ENCODE results near the gene RPS21. TPM values are rescaled to one million over a fixed set of nuclear protein-coding genes. Genes with fewer than 3 reads are reported as not detected.

The RPS21 gene
- total and polyA plus RNA-seq, 12 donors: 438 to 4,794 (median 1,602) TPM

DNA sequence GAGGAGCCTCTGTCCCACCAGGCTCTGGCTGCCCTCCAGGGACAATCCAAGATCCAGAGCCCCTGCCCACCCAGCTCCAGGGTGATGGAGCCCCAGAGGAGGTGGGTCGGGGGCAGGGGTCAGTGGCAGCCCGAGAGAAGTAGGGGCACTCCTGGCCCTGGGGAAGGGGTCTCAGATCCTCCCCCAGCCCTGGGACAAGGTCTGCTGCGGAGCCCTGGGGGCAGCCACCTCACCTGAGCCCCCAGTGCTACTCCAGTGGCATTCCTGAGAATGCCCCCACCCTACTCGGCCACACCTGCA, 17.1 kb upstream of the RPS21 start:
- H3K4me1 ChIP-seq (replicated peaks in 1 of 2): peaks cover 54 to 55% of the 10 kb centered on the region in 2 donors
- no peak for DNase-seq
- H3K36me3 ChIP-seq (replicated peaks in 1 of 2): no peaks in the 10 kb centered on the region
- intact Hi-C loops (cut with DNase I): loop anchor here in 1 of 2 donors (5.0 to 10.0 kb wide), 2 partner anchors 67 to 355 kb away; partner anchors contain the start of gene ADRM1
- no peak for TF ChIP-seq POLR2A (IDR thresholded peaks at IDR 0.05)
- TF ChIP-seq CTCF (IDR thresholded peaks at IDR 0.05): no peak
- H3K4me3 ChIP-seq: no peak overlapping the region
- H3K27me3 ChIP-seq: no peaks in the 10 kb centered on the region
- H3K27ac ChIP-seq: peak overlapping the region; percentile 41 to 94 (median 64)
- WGBS, 4 donors: 20 to 60% (median 58%) methylated on average over 1 to 4 of the region's 4 CpGs; no CpG with 5 or more reads in 1 of the 4 donors
- H3K9me3 ChIP-seq (replicated peaks in 1 of 3): no peaks in the 10 kb centered on the region

DNA sequence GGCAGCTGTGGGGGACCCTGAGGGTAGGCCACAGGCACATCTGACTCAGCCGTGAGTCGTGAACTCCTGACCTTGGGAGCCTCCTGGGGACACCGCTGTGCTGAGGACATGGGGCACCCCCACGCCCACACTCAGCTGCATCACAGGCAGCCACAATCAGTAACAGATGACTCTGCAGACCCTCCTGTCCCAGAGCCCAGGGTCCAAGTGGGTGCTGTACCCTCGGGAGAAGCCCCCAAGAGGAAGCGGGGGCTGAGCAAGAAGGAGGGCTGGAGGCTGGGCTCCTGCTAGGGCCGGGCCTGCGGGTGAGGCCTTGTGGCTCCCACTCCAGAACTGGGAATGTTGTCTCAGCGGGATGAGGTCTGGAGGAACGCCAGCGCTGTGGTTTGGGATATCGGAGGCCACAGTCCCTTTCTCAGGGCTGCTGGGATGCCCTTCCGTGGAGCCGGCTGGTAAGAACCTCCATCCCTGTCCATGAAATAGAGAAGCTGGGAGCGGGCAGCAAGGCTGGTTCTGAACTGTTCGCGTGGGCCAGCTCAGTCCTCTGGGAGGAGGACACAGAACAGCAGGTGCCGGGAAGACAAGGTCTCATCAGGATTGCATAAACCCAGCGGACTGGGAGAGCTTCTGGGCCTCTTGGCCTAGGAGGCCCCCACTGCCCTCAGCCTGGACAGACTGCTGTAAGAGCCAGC, 16.6 kb upstream of the RPS21 start:
- Histone ChIP-seq H3K9me3 (replicated peaks in 1 of 3) (no peaks in the 10 kb centered on the region), H3K4me3 (no peak overlapping the region), H3K36me3 (replicated peaks in 1 of 2) (no peaks in the 10 kb centered on the region), H3K27ac (peak overlapping the region; percentile 41 to 94 (median 64)), H3K27me3 (no peaks in the 10 kb centered on the region), H3K4me1 (replicated peaks in 1 of 2) (peaks cover 49 to 50% of the 10 kb centered on the region in 2 donors)
- 46 to 53% (median 51%) methylated on average over 11 to 19 of the region's 19 CpGs for WGBS, 4 donors
- DNase-seq: peak in 5 of 7 donors; percentile 54 to 77 (median 65)
- intact Hi-C loops (cut with DNase I): loop anchor here in 1 of 2 donors (10.0 kb wide), 1 partner anchor 355 kb away; no protein-coding TSS in a partner anchor
- TF ChIP-seq CTCF (IDR thresholded peaks at IDR 0.05) (no peak), POLR2A (IDR thresholded peaks at IDR 0.05) (no peak)

GRCh38 chr20:62370807-62371587, 15.9 kb upstream of the RPS21 start:
- 32 to 82% (median 80%) methylated on average over 3 to 18 of the region's 18 CpGs for WGBS, 4 donors
- H3K27me3 ChIP-seq: no peaks in the 10 kb centered on the region
- intact Hi-C loops (cut with DNase I): loop anchor here in 1 of 2 donors (10.0 kb wide), 1 partner anchor 356 kb away; no protein-coding TSS in a partner anchor
- peak overlapping the region; percentile 41 to 94 (median 64) for H3K27ac ChIP-seq
- H3K4me3 ChIP-seq: no peak overlapping the region
- peaks cover 42 to 44% of the 10 kb centered on the region in 2 donors for H3K4me1 ChIP-seq (replicated peaks in 1 of 2)
- H3K9me3 ChIP-seq (replicated peaks in 1 of 3): no peaks in the 10 kb centered on the region
- DNase-seq: no peak
- no peaks in the 10 kb centered on the region for H3K36me3 ChIP-seq (replicated peaks in 1 of 2)
- TF ChIP-seq POLR2A (IDR thresholded peaks at IDR 0.05): no peak
- no peak for TF ChIP-seq CTCF (IDR thresholded peaks at IDR 0.05)

DNA sequence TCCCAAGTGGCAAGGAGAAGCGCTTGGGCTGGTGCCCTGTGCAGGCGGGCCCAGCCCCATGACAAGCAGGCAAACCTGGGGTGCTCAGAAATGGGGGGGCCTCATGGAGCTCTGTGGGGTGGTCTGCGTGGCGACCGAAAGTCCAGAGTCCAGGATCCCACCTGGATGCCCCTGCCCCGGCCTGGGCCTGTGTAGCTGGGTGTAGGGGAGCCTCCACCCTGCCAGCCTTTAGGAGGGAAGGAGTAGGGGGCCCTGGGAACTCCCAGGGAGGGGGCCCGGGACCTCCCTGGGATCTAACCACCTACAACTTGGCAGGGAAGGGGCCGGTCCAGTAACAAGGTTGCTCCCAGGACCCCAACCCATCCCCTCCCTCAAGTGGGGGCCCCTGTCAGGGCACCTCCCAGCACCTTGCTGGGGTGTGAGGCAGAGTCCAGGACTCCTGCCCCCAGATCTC, 15.3 kb upstream of the RPS21 start:
- no peak for TF ChIP-seq POLR2A (IDR thresholded peaks at IDR 0.05)
- H3K36me3 ChIP-seq (replicated peaks in 1 of 2): no peaks in the 10 kb centered on the region
- 93 to 100% (median 97%) methylated on average over 4 to 8 of the region's 8 CpGs; no CpG with 5 or more reads in 1 of the 4 donors for WGBS, 4 donors
- intact Hi-C loops (cut with DNase I): loop anchor here in 1 of 2 donors (10.0 kb wide), 1 partner anchor 357 kb away; no protein-coding TSS in a partner anchor
- H3K27me3 ChIP-seq: no peaks in the 10 kb centered on the region
- no peak overlapping the region for H3K4me3 ChIP-seq
- no peak for DNase-seq
- H3K4me1 ChIP-seq (replicated peaks in 1 of 2): peaks cover 42 to 43% of the 10 kb centered on the region in 2 donors
- no peak overlapping the region for H3K27ac ChIP-seq
- H3K9me3 ChIP-seq (replicated peaks in 1 of 3): no peaks in the 10 kb centered on the region

All from adrenal gland (tissue), 12 donors.